HepG2 (cell line): Measurements from ENCODE around the gene STXBP2. TPM values are rescaled to one million over a fixed set of nuclear protein-coding genes. Genes with fewer than 3 reads are reported as not detected.

Experiments used
- DDIT3 ChIP-seq: sonication (generic); formaldehyde crosslinking; IDR thresholded peaks from 2 replicates; pipeline ENCODE4 v1.4.0; 2020; ENCODE audit warnings: mild to moderate bottlenecking, missing genetic modification reagents
- GPBP1L1 ChIP-seq: sonication (generic); formaldehyde crosslinking; IDR thresholded peaks from 2 replicates; pipeline ENCODE4 v1.5.0; 2020; ENCODE audit warnings: mild to moderate bottlenecking, missing genetic modification reagents
- HOXD1 ChIP-seq: sonication (generic); formaldehyde crosslinking; IDR thresholded peaks from 2 replicates; pipeline ENCODE4 v1.5.0; 2020; ENCODE audit warnings: missing genetic modification reagents
- JDP2 ChIP-seq: sonication (generic); formaldehyde crosslinking; IDR thresholded peaks from 2 replicates; pipeline ENCODE4 v1.8.1; 2022; ENCODE audit warnings: missing genetic modification reagents, borderline replicate concordance
- KDM3A ChIP-seq: IDR thresholded peaks from 2 replicates; pipeline ENCODE4 v1.6.1; 2018; ENCODE audit warnings: low read depth, missing compliant biosample characterization
- KLF6 ChIP-seq: IDR thresholded peaks from 2 replicates; pipeline ENCODE4 v1.8.0; 2016; ENCODE audit warnings: missing biosample characterization, missing genetic modification reagents
- NFE2L2 ChIP-seq: fragments of 150-350 bp; IDR thresholded peaks from 2 replicates; pipeline ENCODE4 v1.6.1; 2014; ENCODE audit warnings: low read length
- NR2F6 ChIP-seq, 2 experiments: IDR thresholded peaks; 2 replicates each; pipeline ENCODE4 v1.6.1; 2016; ENCODE audit warnings: antibody characterized with exemption in 1 of 2, mild to moderate bottlenecking in 1 of 2
- PRDM10 ChIP-seq: sonication (generic); formaldehyde crosslinking; IDR thresholded peaks from 2 replicates; pipeline ENCODE4 v1.4.0; 2020; ENCODE audit warnings: low read depth, missing genetic modification reagents
- RFX3 ChIP-seq: IDR thresholded peaks from 2 replicates; pipeline ENCODE4 v1.6.1; 2016; ENCODE audit warnings: missing biosample characterization, missing genetic modification reagents
- SP1 ChIP-seq, 2 experiments: fragments of 450-650 bp in 1 of 2; sonication (generic) in 1 of 2; formaldehyde crosslinking in 1 of 2; IDR thresholded peaks; 2 replicates each; pipeline versions ENCODE4 v1.4.0 to v1.6.1; 2016 to 2020; ENCODE audit warnings: missing genetic modification reagents in 1 of 2
- SRSF1 ChIP-seq: fragments of 200-400 bp; formaldehyde crosslinking; optimal IDR thresholded peaks from 2 replicates; pipeline ENCODE3; 2017; ENCODE audit warnings: mild to moderate bottlenecking, low read depth, low read length, moderate library complexity
- SRY ChIP-seq: sonication (generic); formaldehyde crosslinking; IDR thresholded peaks from 2 replicates; pipeline ENCODE4 v1.8.0; 2022; ENCODE audit warnings: mild to moderate bottlenecking, missing genetic modification reagents
- ZFP91 ChIP-seq: sonication (generic); formaldehyde crosslinking; IDR thresholded peaks from 2 replicates; pipeline ENCODE4 v1.9.0; 2022; ENCODE audit warnings: missing genetic modification reagents, mild to moderate bottlenecking, borderline replicate concordance
- ZKSCAN8 ChIP-seq: IDR thresholded peaks from 2 replicates; pipeline ENCODE4 v1.6.1; 2016; ENCODE audit warnings: borderline replicate concordance, missing genetic modification reagents, missing compliant biosample characterization
- ZNF20 ChIP-seq: sonication (generic); formaldehyde crosslinking; IDR thresholded peaks from 2 replicates; pipeline ENCODE4 v1.4.0; 2020; ENCODE audit warnings: mild to moderate bottlenecking, moderate library complexity, missing genetic modification reagents
- ZNF256 ChIP-seq: sonication (generic); formaldehyde crosslinking; conservative IDR thresholded peaks from 2 replicates; pipeline ENCODE4 v1.4.0; 2020; ENCODE audit warnings: missing genetic modification reagents
- ZNF33B ChIP-seq: sonication (generic); formaldehyde crosslinking; IDR thresholded peaks from 2 replicates; pipeline ENCODE4 v1.5.1; 2020; ENCODE audit warnings: mild to moderate bottlenecking, missing genetic modification reagents
- ZNF513 ChIP-seq: sonication (generic); formaldehyde crosslinking; conservative IDR thresholded peaks from 2 replicates; pipeline ENCODE4 v1.5.0; 2020; ENCODE audit warnings: missing genetic modification reagents
- ZNF580 ChIP-seq: IDR thresholded peaks from 2 replicates; pipeline ENCODE4 v1.6.1; 2016; ENCODE audit warnings: low read depth, borderline replicate concordance
- polyA plus RNA-seq, 8 experiments: library from polyadenylated mRNA; depleted of rRNA in 3 of 8; stranded (reverse) in 7 of 8; unstranded in 1 of 8; fragments of >200 nt; fragmentation: Illumina TruSeq in 4 of 8; extraction: Trizol in 4 of 8; gene quantifications; 2 replicates each; pipeline versions ENCODE4 v1.2.1 to v1.2.3, GENCODE V29; 2011 to 2016; ENCODE audit warnings: low read depth in 4 of 8, missing spikeins in 1 of 8, mixed read lengths in 1 of 8; ENCODE audit not compliant: insufficient read depth in 1 of 8
- total RNA-seq, 5 experiments: library from RNA; depleted of rRNA; stranded (reverse); fragments of >200 nt; fragmentation: Illumina TruSeq; extraction: Trizol; gene quantifications; 2 replicates each; pipeline ENCODE4 v1.2.3, GENCODE V29; 2016; ENCODE audit warnings: low read depth in 1 of 5

STXBP2 gene
- total and polyA plus RNA-seq, 2 of the 13 experiments (the other 11 are each of a cell fraction or from before 2014, with no cell fraction given) = 22.8 to 40.1 TPM

- TF ChIP-seq NR2F6 (IDR thresholded peaks at IDR 0.05) (no peak), NR2F6 (CRISPR knock-in tag; IDR thresholded peaks at IDR 0.05) (no peak), ZNF256 (CRISPR knock-in tag) (no peak), ZNF20 (CRISPR knock-in tag) (no peak), DDIT3 (CRISPR knock-in tag) (no peak), KDM3A (CRISPR knock-in tag) (no peak), ZFP91 (CRISPR knock-in tag) (0 out of 2 replicates have a peak, but pooled peaks have one; percentile 34), PRDM10 (no peak), SRY (CRISPR knock-in tag) (0 out of 2 replicates have a peak, but pooled peaks have one; percentile 20), SRSF1 (no peak), NFE2L2 (no peak), RFX3 (CRISPR knock-in tag) (no peak), KLF6 (CRISPR knock-in tag) (no peak), ZKSCAN8 (no peak), JDP2 (no peak), ZNF33B (CRISPR knock-in tag) (no peak), ZNF513 (no peak), SP1 (IDR thresholded peaks at IDR 0.05) (no peak), SP1 (CRISPR knock-in tag; IDR thresholded peaks at IDR 0.05) (peak; percentile 90), ZNF580 (CRISPR knock-in tag) (no peak), GPBP1L1 (CRISPR knock-in tag) (no peak), HOXD1 (CRISPR knock-in tag) (no peak)
Measured at GRCh38 chr19:7636691-7637373, at the start of gene STXBP2 (continued).
